Inflammatory macrophage (primary cell): ENCODE data around the gene MINDY4.

ENCODE experiments used
- DNase-seq, 2 donors: peaks; one replicate each; pipeline ENCODE4 v3.0.0-alpha.2; 2020 to 2022

MINDY4 gene

GRCh38 chr7:30776971-30777370 is 5.8 kb downstream of the MINDY4 start:
- no peak for DNase-seq

- no peak for DNase-seq
These were observed 7.2 kb downstream of the MINDY4 start for GRCh38 chr7:30778255-30779025.

- DNase-seq, result no peak
These were observed 8.4 kb downstream of the MINDY4 start for GRCh38 chr7:30779574-30779973.

DNA sequence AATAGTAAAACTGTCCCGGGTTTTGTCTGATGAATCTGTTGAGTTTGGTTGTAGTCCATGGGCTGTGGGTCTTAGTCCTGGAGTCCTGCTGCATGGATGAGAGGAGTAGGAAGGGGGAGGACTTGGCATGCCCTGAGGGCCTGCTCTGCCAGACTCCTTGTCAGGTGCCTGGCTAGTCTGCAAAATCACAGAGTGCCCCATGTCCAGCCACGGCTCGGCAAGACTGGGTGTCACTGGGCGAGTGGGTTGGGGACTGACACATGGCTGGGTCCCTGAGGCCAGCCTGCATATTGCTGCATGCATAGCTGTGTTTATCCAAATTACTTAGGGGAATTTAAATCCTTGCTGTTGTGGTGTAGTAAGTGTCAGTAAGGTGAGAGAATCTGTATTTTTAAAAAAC is 9.7 kb downstream of the MINDY4 start:
- no peak for DNase-seq

GRCh38 chr7:30782690-30783089 is 11.5 kb downstream of the MINDY4 start:
- DNase-seq, result no peak

GRCh38 chr7:30785786-30786185 is 14.6 kb downstream of the MINDY4 start:
- no peak for DNase-seq

DNA sequence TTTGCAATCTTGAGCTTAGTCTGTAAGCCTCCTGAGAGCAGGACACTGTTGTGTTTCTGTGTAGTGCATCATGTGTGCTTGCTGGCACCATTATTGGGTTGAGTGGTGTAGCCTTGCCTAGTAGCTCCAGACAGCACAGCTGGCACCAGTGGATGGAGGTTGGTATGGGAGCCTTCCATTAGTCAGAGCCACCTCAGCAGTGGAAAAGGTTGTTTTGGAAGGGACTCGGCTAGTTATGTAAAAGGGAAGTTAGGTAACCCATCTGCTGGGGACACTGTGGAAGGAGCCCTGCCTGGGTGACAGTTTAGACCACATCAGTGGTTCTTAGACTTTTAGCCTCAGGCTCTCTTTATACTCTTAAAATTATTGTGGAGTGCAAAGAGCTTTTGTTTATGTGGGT is 16.3 kb downstream of the MINDY4 start:
- DNase-seq, result peak; percentile 20 to 27

DNA sequence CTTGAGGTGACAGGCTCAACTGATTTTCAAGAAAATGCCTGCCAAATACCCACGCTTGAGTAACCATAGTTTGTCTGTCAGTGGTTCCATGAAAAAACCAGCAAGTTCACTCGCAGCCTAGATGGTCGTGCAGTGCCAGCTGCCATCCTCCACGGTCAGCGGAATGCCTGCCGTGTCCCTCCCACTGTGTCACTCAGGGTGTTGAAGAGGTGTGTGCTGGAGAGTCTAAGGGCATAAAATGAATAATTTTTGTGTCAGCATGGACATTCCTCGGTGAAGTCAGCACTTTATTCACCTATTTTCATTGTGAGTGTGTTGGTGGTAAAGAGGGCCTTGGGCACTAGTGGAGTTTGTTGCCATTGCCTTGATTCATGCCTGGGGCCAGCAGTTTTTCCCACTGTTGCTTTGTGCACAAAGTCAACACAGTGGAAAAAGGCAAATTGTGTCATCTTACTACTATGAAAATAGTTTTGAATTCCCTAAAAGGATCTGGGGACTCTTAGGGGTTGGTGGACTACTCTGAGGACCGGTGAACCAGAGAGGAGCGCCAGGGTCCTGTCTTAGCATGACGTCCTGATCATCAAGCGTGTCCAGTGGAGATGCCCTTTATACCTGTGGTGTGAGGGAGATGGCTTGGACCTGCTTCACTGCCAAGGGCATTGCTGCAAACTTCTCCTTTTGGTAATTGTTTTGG is 17.6 kb downstream of the MINDY4 start:
- no peak for DNase-seq

DNA sequence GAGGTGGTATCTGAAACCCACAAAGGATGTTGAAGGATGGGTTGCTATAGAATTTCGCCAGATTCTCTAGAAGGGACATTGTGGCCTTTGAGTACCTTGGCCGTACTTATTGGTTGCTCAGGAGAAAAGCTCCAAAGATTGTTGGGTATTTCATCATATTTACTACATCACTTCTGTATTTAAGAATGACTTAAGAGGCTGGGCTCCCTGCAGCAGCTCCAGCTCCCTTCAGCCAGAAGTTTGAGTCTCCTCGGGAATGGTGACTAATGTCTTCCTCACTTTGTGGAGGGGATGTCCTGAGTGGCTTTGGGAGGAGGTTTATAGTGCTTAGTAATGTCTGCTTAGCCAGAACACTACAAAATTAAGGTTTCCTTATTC is 18.1 kb downstream of the MINDY4 start:
- DNase-seq, result peak; percentile 55 to 71

DNA sequence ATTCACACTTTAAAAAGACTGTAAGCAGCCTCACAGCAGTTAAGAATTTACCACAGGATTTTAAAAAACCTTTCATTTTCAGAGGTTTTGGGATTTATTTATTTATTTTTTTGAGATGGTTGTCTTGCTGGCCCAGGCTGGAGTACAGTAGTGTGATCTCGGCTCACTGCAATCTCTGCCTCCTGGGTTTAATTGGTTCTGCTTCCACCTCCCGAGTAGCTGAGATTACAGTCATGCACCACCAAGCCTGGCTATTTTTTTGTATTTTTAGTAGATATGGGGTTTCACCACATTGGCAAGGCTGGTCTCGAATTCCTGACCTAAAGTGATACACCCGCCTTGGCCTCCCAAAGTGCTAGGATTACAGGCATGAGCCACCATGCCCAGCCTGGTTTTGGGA is 19.1 kb downstream of the MINDY4 start:
- DNase-seq, result no peak

DNA sequence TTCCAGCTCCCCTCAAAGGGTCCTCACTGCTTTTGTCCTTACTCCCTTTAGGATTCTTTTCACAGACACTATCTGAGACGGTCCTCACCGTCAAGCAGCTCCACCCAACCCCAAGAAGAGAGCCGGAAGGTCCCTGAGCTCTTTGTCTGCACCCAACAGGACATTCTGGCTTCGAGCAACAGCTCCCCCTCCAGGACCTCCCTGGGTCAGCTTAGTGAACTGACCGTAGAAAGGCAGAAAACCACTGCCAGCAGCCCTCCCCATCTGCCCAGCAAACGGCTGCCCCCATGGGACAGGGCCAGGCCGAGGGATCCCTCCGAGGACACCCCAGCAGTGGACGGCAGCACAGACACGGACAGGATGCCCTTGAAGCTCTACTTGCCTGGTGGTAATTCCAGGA is 19.9 kb downstream of the MINDY4 start:
- no peak for DNase-seq

DNA sequence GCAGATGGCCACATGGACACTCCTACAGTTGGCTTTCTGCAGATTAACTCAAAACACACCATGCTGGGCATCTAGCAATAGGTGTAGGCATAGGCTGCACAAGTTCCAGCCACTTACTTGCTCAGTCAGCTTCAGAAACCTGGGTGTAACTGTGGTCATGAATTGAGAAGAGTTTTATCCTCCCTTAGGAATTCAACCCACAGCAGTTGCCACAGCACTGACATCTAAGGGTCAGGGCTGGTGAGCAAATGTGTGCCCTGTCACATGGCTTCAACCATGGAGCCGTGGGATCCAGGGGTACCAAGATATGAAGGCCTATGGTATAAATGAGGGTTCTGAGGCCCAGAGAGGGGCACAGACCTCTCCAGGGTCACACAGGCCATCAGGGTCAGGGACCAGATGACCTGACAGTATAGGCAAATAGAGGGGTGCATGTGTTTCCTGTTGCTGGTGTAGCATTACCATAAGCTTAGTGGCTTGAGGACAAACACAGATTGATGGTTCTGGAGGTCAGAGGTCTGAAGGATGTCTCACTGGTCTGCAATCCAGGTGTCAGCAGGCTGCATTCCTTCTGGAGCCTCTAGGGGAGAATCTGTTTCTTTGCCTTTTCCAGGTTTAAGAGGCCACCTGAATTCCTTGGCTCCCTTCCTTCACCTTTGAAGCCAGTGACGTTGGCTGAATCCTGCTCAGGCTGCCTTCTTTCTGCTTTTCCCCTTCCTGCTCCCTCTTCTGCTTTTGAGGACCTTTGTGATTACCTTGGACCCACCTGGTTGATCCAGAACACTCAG is 24.1 kb downstream of the MINDY4 start:
- no peak for DNase-seq

GRCh38 chr7:30796105-30796869 is 25.1 kb downstream of the MINDY4 start:
- DNase-seq, result no peak

- no peak for DNase-seq
These were observed 26.2 kb downstream of the MINDY4 start for GRCh38 chr7:30797176-30798040.

DNA sequence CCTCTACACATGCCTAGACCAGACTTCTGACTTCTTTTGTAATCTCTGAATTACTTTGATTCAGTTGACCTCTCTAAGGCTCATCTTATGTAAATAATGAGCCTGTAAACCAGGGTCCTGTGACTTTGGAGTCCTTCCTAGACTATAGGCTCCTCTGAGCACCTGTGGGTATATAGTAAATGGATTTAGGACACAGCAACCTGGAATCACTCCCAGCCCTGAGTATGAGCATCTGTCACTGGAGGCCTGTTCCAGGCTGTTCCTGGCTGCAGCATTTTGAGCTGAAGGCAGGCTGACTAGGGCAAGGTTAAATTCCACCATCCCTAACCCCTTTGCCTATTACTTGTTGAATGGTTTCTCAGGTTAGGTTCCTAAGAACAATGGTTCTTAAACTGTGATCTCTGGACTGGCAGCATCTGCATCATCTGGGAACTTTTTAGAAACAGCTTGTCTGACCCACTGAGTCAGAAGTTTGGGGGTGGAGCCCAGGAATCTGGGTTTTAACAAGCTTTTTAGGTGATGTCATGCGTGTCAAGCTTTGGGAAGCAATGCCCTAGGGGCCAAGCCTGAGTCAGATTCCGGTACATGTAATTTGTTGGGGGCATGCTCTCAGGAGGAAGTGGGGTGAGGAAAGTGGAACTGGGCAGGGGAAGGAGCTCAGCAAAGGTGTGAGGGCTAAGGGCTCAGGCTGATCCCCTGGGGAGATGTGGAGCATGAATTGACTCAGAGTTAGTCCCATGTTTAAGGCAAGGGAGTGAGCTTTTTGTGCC is 28.2 kb downstream of the MINDY4 start:
- DNase-seq, result no peak

DNA sequence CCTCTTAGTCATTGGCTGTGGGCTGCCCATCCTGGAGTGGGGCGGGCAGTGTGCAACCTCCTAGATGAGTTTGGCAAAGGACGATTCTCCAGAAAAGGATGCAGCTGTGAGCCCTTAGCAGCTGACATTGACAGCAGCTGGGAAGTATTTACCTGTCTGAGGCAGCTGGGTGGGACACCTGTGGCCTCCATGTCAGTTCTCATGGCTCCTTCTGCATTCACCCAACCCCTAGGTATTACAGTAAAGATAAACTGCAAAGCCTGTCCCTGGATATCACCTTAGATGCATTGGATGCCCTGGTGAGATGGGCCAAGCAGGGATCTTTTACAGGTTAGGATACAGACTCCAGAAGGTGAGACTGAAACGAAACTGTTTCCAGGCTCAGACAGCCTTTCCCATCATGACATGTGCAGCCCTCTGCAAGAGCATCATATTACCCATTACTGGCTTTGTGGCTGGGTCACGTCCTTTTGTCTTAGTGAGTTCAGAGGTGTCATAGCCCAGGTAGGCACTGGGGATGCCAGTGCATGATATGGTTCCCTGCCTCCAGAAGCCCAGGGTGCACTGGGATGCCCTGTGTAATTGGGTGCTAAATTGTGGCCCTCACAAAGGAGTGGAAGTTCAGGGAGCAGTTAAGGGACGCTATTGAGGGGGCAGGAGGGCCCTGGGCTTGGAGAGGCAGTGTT is 28.9 kb downstream of the MINDY4 start:
- DNase-seq, result no peak

GRCh38 chr7:30800785-30801252 is 29.6 kb downstream of the MINDY4 start:
- DNase-seq, result peak; percentile 56 to 60

GRCh38 chr7:30802812-30803211 is 31.6 kb downstream of the MINDY4 start:
- DNase-seq, result no peak

- DNase-seq, result no peak
These were observed 33.0 kb downstream of the MINDY4 start for GRCh38 chr7:30804078-30804661.
